Activated CD4-positive, alpha-beta T cell treated with anti-CD3 and anti-CD28 coated beads, Interleukin-2, amount 50 U/mL, for 4 hours (primary cell): ENCODE results near the gene SPACA7.

Experiments used
- DNase-seq, 2 experiments: peaks; one replicate each; pipeline ENCODE4 v3.0.0-alpha.2; 2020

The SPACA7 gene

GRCh38 chr13:112467236-112467635, 91.1 kb downstream of the SPACA7 start:
- DNase-seq, result no peak

GRCh38 chr13:112468069-112468468, 91.9 kb downstream of the SPACA7 start:
- no peak for DNase-seq

GRCh38 chr13:112469071-112469745, 93.1 kb downstream of the SPACA7 start:
- no peak for DNase-seq

GRCh38 chr13:112473818-112474217, 97.7 kb downstream of the SPACA7 start:
- DNase-seq, result no peak

- no peak for DNase-seq
These were observed 98.7 kb downstream of the SPACA7 start for GRCh38 chr13:112474869-112475268.

GRCh38 chr13:112475889-112476288, 99.7 kb downstream of the SPACA7 start:
- DNase-seq, result no peak

- no peak for DNase-seq
These were observed 101.0 kb downstream of the SPACA7 start for GRCh38 chr13:112477070-112477619.

GRCh38 chr13:112479389-112479788, 103.2 kb downstream of the SPACA7 start:
- no peak for DNase-seq

GRCh38 chr13:112481458-112481857, 105.3 kb downstream of the SPACA7 start:
- DNase-seq, result no peak

- no peak for DNase-seq
These were observed 107.1 kb downstream of the SPACA7 start for GRCh38 chr13:112483299-112483698.
